Endothelial cell (in vitro differentiated cells): Measurements from ENCODE around the gene CXCR6. TPM values are rescaled to one million over a fixed set of nuclear protein-coding genes. Genes with fewer than 3 reads are reported as not detected.

ENCODE experiments used
- DNase-seq: peaks from one replicate; pipeline ENCODE4 v3.0.0; 2021; ENCODE audit warnings: low spot score
- H3K27ac Mint-ChIP-seq: one replicate; pipeline ENCODE4 v1.8.0; 2021; ENCODE audit warnings: mixed read lengths, inconsistent platforms; ENCODE audit not compliant: unreplicated experiment
- H3K27me3 Mint-ChIP-seq: one replicate; pipeline ENCODE4 v1.8.0; 2021; ENCODE audit warnings: mild to moderate bottlenecking, moderate library complexity, mixed read lengths, inconsistent platforms; ENCODE audit not compliant: unreplicated experiment
- H3K36me3 Mint-ChIP-seq: one replicate; pipeline ENCODE4 v1.8.0; 2021; ENCODE audit warnings: mild to moderate bottlenecking, low read depth, mixed read lengths, inconsistent platforms; ENCODE audit not compliant: unreplicated experiment
- H3K4me1 Mint-ChIP-seq: one replicate; pipeline ENCODE4 v1.8.0; 2021; ENCODE audit warnings: mild to moderate bottlenecking, mixed read lengths, inconsistent platforms; ENCODE audit not compliant: unreplicated experiment
- H3K4me3 Mint-ChIP-seq: one replicate; pipeline ENCODE4 v1.8.0; 2021; ENCODE audit warnings: mild to moderate bottlenecking, mixed read lengths, inconsistent platforms; ENCODE audit not compliant: unreplicated experiment
- H3K9me3 Mint-ChIP-seq: one replicate; pipeline ENCODE4 v1.8.0; 2021; ENCODE audit warnings: mixed read lengths, inconsistent platforms; ENCODE audit not compliant: unreplicated experiment
- total RNA-seq: library from RNA; stranded (reverse); fragmentation: NEBNext Ultra II Directional; extraction: Animal tissue kit (Norgen Biotek cat#: 25700); gene quantifications from one replicate; pipeline ENCODE4 v1.2.1, GENCODE V29; 2021; ENCODE audit not compliant: unreplicated experiment
- TF ChIP-seq, protein P1 (sequence below): fragments of 200-600 bp; sonication (generic); IDR thresholded peaks from one replicate; pipeline ENCODE4 v1.5.0; 2021; ENCODE audit warnings: antibody characterized with exemption; ENCODE audit not compliant: unreplicated experiment

Gene CXCR6
- total RNA-seq, 1 donor from 2014 or later, result not detected

DNA sequence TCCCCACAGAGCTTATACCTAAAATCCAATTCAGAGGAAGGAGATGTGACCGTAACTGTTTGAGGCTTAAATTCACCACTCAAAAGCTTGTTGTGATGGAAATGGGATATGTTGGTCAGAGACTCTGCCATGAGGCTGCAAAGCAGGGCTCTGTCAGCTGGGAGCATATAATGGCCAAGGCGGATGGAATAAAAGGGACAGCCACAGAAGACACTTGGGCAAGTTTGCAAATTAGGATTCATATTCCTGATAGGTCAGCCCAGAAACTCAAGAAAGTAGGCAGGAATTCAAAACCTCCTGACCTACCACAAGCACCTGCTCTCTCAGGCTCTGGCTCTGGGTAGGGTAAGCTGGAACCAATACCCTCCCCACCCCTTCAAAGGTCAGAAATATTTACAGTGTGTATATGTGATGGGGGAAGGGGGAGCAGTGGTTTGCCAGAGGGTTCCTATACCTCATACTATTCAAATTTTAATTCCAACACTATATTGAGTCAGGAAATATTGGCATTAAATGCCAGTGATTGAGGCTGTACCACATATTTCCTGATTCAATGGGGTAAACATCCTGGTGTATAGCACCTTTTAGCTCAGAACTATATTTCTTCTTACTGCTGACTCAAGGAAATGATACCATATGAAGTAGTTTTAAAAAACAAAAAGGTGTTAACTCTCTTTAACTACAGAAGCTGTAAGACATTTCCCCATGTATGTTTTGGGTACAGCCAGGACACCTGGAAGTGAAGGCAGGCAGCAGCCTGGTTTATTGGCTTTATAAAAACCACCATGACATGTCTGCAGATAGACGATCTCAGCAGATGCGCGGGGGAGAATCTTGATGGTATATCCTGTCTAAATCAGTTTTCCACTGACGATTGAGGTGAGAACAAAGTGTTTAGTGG is 33.2 kb downstream of the CXCR6 start:
- Mint-ChIP-seq H3K27ac (no peak overlapping the region), H3K4me3 (no peak overlapping the region), H3K4me1 (no peaks in the 10 kb centered on the region), H3K36me3 (peaks cover 20% of the 10 kb centered on the region), H3K9me3 (no peaks in the 10 kb centered on the region), H3K27me3 (no peaks in the 10 kb centered on the region)
- TF ChIP-seq, protein P1, sequence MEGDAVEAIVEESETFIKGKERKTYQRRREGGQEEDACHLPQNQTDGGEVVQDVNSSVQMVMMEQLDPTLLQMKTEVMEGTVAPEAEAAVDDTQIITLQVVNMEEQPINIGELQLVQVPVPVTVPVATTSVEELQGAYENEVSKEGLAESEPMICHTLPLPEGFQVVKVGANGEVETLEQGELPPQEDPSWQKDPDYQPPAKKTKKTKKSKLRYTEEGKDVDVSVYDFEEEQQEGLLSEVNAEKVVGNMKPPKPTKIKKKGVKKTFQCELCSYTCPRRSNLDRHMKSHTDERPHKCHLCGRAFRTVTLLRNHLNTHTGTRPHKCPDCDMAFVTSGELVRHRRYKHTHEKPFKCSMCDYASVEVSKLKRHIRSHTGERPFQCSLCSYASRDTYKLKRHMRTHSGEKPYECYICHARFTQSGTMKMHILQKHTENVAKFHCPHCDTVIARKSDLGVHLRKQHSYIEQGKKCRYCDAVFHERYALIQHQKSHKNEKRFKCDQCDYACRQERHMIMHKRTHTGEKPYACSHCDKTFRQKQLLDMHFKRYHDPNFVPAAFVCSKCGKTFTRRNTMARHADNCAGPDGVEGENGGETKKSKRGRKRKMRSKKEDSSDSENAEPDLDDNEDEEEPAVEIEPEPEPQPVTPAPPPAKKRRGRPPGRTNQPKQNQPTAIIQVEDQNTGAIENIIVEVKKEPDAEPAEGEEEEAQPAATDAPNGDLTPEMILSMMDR, result no peak
- no peak for DNase-seq

DNA sequence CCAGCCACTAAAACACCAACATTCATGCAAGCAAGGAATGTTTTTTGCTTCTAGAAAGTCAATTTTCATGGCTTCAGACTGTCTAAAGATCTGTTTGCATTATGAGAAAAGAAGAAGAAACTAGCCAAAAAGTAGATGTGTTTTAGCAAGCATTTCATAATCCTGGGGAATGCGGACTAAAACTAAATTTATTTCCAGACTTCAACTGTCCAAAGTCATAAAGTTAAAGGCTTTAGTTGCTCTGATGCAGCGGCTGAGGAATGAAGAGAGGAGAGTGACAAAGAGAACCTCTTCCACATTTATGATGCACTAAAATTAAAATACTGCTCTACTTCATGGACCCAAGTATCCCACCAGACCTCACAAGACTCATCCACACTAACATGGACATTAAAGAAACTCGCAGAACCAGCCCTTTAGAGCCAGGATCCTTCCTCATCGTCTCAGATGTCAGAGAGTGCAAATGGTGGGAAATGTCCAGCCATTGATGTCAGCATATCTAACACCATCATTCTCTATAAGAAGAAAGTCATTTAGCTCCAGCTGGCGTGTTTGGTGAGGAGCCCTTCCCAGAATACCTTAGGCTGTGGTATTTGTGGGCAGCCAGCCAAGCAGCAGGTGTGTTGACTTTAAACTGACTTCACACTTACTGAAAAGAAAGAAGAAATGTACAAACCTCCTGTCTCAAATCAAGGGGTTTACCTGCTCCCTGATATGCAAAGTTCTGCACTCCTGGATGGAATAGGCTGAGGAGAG is 34.9 kb downstream of the CXCR6 start:
- no peak overlapping the region for H3K4me3 Mint-ChIP-seq
- H3K27ac Mint-ChIP-seq, result no peak overlapping the region
- TF ChIP-seq, protein P1, result no peak
- H3K4me1 Mint-ChIP-seq, result no peaks in the 10 kb centered on the region
- DNase-seq, result no peak
- no peaks in the 10 kb centered on the region for H3K9me3 Mint-ChIP-seq
- peaks cover 20% of the 10 kb centered on the region for H3K36me3 Mint-ChIP-seq
- H3K27me3 Mint-ChIP-seq, result no peaks in the 10 kb centered on the region

DNA sequence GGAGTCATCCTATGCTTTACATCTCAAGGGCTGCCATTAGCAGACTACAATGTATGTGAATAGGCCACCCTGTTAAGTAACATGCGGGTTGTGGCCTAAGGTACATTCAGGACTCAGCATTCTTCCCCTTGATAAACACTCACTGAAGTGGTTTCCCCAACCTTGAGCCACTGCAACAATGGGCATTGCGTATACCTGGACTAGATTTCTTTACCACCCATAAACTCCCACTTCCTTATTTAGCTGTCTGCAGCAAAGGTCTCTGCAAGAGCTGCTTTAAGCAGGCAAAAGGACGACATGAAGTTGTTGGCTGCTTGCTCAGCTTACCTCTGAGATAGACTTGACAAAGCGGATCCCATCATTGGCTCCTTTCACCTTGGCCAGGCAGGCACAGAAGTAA is 36.1 kb downstream of the CXCR6 start:
- no peak for DNase-seq
- Mint-ChIP-seq H3K4me1 (no peaks in the 10 kb centered on the region), H3K27ac (no peak overlapping the region), H3K9me3 (no peaks in the 10 kb centered on the region), H3K27me3 (no peaks in the 10 kb centered on the region), H3K4me3 (no peak overlapping the region), H3K36me3 (peaks cover 20% of the 10 kb centered on the region)
- TF ChIP-seq, protein P1, result no peak

DNA sequence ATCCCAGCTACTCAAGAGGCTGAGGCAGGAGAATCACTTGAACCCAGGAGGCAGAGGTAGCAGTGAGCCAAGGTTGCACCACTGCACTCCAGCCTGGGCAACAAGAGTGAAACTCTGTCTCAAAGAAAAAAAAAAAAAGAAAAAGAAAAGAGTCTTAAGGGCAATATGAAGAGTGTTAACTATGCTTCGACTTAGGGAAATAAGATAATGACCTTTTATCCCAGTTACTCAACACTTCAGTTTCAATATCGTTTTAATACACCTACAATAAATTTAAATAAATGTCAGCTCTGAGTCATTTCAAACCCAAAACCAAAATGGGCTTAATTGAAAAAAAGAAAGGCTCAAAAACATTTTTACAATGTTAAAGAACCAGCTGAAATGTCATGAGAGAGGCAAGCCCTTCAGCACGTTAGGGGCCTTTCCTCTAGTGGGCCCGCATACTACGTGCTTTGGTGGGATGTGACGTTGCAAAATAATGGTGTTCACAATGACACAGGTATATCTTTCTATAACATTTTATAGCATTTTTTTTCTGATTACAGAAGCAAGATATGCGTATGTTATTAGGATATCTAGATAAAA is 37.1 kb downstream of the CXCR6 start:
- Mint-ChIP-seq H3K27ac (no peak overlapping the region), H3K4me1 (no peaks in the 10 kb centered on the region), H3K27me3 (no peaks in the 10 kb centered on the region), H3K4me3 (no peak overlapping the region), H3K9me3 (no peaks in the 10 kb centered on the region), H3K36me3 (peaks cover 13% of the 10 kb centered on the region)
- DNase-seq, result no peak
- TF ChIP-seq, protein P1, result no peak
